Fibroblast of villous mesenchyme (primary cell): ENCODE measurements around the gene GALNT16. TPM values are rescaled to one million over a fixed set of nuclear protein-coding genes. Genes with fewer than 3 reads are reported as not detected.

ENCODE experiments used
- DNase-seq: peaks from one replicate; pipeline ENCODE4 v3.0.0-alpha.2; 2010; ENCODE audit warnings: low read depth
- H3K4me3 ChIP-seq: 2 replicates; pipeline ENCODE4 v1.5.1; 2011; ENCODE audit warnings: low read depth, mild to moderate bottlenecking, low read length
- CTCF ChIP-seq: IDR thresholded peaks from 2 replicates; pipeline ENCODE4 v1.5.1; 2012; ENCODE audit warnings: low read depth, mild to moderate bottlenecking, low read length; ENCODE audit not compliant: insufficient read depth
- total RNA-seq: library from RNA; depleted of rRNA; stranded (reverse); fragments of >200 nt; gene quantifications from 2 replicates; pipeline ENCODE4 v1.2.3, GENCODE V29; 2012

Gene GALNT16
- total RNA-seq, 1 donor, result under 0.01 TPM

DNA sequence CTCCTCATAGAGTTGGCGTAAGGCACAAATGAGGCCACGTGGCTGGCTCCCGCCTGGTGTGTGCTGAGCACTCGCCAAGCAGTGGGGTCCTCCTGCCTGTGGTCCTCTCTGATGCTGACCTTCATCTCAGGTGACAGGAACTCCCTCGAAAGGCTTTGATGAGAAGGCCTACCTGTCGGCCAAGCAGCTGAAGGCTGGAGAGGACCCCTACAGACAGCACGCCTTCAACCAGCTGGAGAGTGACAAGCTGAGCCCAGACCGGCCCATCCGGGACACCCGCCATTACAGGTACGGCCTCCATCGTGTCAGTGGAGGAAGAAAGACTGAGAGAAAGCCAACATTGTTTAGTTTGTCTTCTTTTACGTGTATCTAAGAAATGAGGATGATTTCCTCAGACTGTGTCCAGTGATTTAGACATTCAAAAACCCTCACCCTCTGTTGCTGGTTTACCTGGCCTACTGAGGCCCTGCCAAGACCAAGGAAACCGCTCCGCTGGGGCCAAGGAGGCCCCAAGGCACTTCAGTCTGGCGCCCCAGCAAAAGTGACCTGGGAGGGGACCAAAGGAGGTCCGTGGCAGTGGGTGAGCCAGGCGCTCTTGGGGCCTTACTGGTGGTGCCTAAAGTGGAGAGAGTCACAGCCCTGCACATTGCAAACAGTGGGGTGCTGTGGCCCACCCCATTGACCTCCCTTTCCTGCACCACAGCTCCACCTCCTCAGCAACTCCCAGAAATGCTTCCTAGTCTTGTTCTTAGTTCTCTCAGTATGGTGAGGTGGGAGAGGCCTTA, 60.8 kb downstream of the GALNT16 start:
- TF ChIP-seq CTCF, result no peak
- no peak for DNase-seq
- H3K4me3 ChIP-seq, result no peak overlapping the region

- no peak overlapping the region for H3K4me3 ChIP-seq
- DNase-seq, result no peak
- no peak for TF ChIP-seq CTCF
Measured at GRCh38 chr14:69321601-69322330, 61.8 kb downstream of the GALNT16 start.

DNA sequence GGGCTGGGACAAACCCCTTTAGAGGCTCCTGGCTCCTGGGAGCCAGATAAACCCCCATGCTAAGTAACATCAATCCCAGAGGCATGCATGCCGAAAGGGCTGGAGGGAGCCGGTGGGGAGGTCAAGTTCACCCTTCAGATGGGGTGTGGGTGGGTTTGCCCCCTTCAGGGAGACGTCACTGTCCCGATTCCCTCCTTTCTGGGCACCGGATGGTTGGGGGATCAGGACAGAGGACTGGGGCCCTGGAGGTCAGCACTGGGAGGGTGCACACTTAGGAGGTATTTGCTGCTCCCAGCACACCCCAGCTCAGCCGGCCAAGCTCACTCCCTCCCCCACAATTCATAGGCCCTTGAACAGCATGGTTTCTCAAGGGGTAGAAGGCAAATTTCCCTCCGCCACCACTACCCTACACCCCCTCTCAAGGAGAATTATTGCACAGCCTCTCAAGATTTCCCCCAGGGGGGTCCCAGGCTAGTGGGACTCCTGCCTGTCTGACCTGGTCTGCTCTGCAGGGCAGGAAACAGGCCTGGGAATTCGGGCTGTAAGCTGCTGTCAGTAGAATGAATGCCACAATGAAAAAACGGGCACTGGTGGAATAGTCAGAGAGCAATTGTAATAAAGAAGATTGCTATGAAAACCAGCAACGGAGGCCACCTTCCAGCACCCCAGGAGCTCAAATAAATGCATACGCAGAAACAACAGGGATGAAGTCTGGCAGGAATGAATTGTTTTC, 63.5 kb downstream of the GALNT16 start:
- H3K4me3 ChIP-seq, result no peak overlapping the region
- DNase-seq, result no peak
- no peak for TF ChIP-seq CTCF

GRCh38 chr14:69323999-69324282, 64.0 kb downstream of the GALNT16 start:
- no peak overlapping the region for H3K4me3 ChIP-seq
- no peak for DNase-seq
- no peak for TF ChIP-seq CTCF

GRCh38 chr14:69324341-69324931, 64.5 kb downstream of the GALNT16 start:
- no peak for DNase-seq
- no peak for TF ChIP-seq CTCF
- H3K4me3 ChIP-seq, result no peak overlapping the region

DNA sequence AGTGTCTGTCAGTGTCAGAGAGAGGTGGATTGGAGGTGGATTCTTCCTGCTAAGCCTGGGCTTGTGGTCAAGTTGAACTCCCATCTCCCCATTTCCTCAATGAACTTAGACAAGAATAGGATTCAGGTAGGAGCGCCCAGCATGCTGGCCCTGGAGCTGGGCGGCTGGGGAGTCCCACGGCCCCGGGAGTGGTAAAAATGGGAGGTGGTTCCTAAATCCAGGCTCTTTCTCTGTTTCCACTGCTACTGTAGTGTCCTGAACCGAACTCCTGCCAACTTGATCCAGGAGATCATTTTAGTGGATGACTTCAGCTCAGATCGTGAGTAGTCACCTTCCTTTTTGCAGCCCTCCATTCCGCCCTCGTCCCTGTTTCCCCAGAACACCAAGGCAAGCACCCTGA, 65.1 kb downstream of the GALNT16 start:
- no peak for TF ChIP-seq CTCF
- DNase-seq, result no peak
- no peak overlapping the region for H3K4me3 ChIP-seq
